Calu3 (cell line): ENCODE results near the gene ZNF716. TPM values are rescaled to one million over a fixed set of nuclear protein-coding genes. Genes with fewer than 3 reads are reported as not detected.
"Not testable (repeated sequence)": the region's sequence is repeated elsewhere in the genome, so short reads cannot be mapped to it uniquely, and the experiment has no call there.

Experiments
- Bru-seq: library from RNA; stranded (reverse); fragments of 400-500 nt; gene quantifications from one replicate; lab custom pipeline; 2021; lab: Mats Ljungman, UMichigan
- BruChase-seq, 2 experiments: library from RNA; stranded (reverse); fragments of 400-500 nt; gene quantifications; one replicate each; lab custom pipeline; 2021; lab: Mats Ljungman, UMichigan
- BruUV-seq: library from RNA; stranded (reverse); fragments of 400-500 nt; replicated peaks from 2 replicates; lab custom pipeline; 2021; lab: Mats Ljungman, UMichigan
- CTCF ChIA-PET: fragments of 300-600 bp; sonication (Branson Sonifier 250); formaldehyde crosslinking; loops from one replicate; lab custom pipeline; 2022; ENCODE audit warnings: antibody characterized with exemption; lab: Charles Lee
- DNase-seq: peaks from one replicate; pipeline ENCODE4 v3.0.0; 2022
- H3K27ac Mint-ChIP-seq: one replicate; pipeline ENCODE4 v1.8.0; 2022; ENCODE audit warnings: mixed read lengths; ENCODE audit not compliant: unreplicated experiment
- H3K27me3 Mint-ChIP-seq: one replicate; pipeline ENCODE4 v1.8.0; 2022; ENCODE audit warnings: mixed read lengths; ENCODE audit not compliant: unreplicated experiment
- H3K36me3 Mint-ChIP-seq: one replicate; pipeline ENCODE4 v1.8.0; 2022; ENCODE audit warnings: mild to moderate bottlenecking, moderate library complexity, mixed read lengths; ENCODE audit not compliant: insufficient read depth, unreplicated experiment
- H3K4me1 Mint-ChIP-seq: one replicate; pipeline ENCODE4 v1.8.0; 2022; ENCODE audit warnings: mild to moderate bottlenecking, low read depth, mixed read lengths; ENCODE audit not compliant: unreplicated experiment
- H3K4me3 Mint-ChIP-seq: one replicate; pipeline ENCODE4 v1.8.0; 2022; ENCODE audit warnings: mild to moderate bottlenecking, low read depth, moderate library complexity, mixed read lengths; ENCODE audit not compliant: unreplicated experiment
- H3K9me3 Mint-ChIP-seq: one replicate; pipeline ENCODE4 v1.8.0; 2022; ENCODE audit warnings: low read depth, mixed read lengths; ENCODE audit not compliant: unreplicated experiment
- intact Hi-C: fragments of 100-400 bp; cut with micrococcal nuclease; formaldehyde crosslinking; loops from one replicate; pipeline ENCODE4 v1.10.0; 2022; ENCODE audit not compliant: unreplicated experiment
- long read RNA-seq: library from polyadenylated mRNA; stranded (forward); transcript quantifications from one replicate; pipeline ENCODE4 v2.0.0, GENCODE V29; 2022
- total RNA-seq: library from RNA; stranded (reverse); gene quantifications from 2 replicates; pipeline ENCODE4 v1.2.3, GENCODE V29; 2022
- TF ChIP-seq, protein P1 (sequence below): fragments of 200-600 bp; IDR thresholded peaks from one replicate; pipeline ENCODE4 v1.8.0; 2022; ENCODE audit warnings: antibody characterized with exemption; ENCODE audit not compliant: unreplicated experiment

ZNF716 gene
- not detected in 2 replicates for total RNA-seq
- not detected for Bru-seq, nascent RNA
- BruChase-seq, experiment 1, labeled RNA remaining after a 6-hour chase = not detected
- not detected for BruChase-seq, experiment 2, labeled RNA remaining after a 2-hour chase
- long read RNA-seq = 0 reads

DNA sequence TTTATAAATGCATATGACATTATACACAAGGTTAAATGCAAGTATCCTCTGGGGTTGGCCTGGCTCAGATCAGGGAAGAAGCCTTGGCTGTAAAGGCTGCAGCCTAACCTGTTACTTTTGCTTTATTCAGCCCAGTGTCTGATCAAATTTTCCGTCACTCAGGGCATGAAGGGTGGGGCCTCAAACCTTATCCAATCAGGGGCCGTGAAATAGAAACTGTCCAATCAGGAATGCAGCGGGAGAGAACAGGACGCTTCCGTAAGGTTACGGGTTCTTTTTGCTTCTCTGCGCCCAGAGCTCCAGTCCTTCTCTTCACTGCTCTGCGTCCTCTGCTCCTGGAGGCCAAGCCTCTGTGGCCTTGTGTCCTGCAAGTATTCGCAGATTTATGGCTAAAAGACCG, at the start of gene ZNF716:
Gene ZNF716, plus strand, starts transcription at position 274 of the 400 bp plus-strand sequence. Its CDS starts 112 bp downstream, at position 386.
- intact Hi-C loops = no loop called here
- Mint-ChIP-seq H3K4me1 (no peaks in the 10 kb centered on the region), H3K36me3 (no peaks in the 10 kb centered on the region), H3K4me3 (no peak within 1 kb of the TSS), H3K9me3 (peaks cover 4% of the 10 kb centered on the region), H3K27me3 (no peaks in the 10 kb centered on the region), H3K27ac (no peak within 1 kb of the TSS)
- CTCF ChIA-PET = no interaction called here
- DNase-seq = no peak
- no TSS peak for BruUV-seq
- TF ChIP-seq, protein P1, sequence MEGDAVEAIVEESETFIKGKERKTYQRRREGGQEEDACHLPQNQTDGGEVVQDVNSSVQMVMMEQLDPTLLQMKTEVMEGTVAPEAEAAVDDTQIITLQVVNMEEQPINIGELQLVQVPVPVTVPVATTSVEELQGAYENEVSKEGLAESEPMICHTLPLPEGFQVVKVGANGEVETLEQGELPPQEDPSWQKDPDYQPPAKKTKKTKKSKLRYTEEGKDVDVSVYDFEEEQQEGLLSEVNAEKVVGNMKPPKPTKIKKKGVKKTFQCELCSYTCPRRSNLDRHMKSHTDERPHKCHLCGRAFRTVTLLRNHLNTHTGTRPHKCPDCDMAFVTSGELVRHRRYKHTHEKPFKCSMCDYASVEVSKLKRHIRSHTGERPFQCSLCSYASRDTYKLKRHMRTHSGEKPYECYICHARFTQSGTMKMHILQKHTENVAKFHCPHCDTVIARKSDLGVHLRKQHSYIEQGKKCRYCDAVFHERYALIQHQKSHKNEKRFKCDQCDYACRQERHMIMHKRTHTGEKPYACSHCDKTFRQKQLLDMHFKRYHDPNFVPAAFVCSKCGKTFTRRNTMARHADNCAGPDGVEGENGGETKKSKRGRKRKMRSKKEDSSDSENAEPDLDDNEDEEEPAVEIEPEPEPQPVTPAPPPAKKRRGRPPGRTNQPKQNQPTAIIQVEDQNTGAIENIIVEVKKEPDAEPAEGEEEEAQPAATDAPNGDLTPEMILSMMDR = no peak

DNA sequence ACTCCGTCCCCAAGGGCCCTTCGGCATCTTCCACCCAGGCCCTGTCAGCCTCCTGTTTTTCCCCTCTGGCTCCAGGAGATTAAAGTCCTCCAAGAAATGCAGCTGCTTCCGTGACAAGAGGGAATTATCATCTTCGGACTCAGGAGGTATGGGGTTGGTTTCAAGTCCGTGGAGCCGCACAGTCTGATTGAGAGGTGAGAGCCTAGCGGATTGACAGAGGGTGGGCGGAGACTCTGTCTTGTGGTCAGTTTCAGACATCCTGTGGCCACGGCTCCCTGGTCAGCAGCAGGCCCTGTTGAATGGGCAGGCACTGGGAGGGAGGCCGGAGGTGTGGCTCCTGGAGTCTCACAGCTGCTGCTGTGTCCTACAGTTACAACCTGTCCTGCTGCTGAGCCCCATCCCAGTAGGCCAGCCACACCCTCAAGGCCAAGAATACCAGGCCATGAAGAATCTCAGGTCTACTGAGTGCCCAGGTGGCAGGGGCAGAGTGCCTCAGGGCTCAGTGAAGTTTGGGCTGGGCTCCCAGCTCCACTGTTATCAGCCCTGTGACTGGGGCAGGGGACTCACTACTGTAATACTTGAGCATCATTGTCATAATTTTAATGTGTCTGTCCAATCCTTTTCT, 49.3 kb upstream of the ZNF716 start:
- Mint-ChIP-seq H3K4me1 (no peaks in the 10 kb centered on the region), H3K4me3 (no peak overlapping the region), H3K27ac (no peak overlapping the region), H3K9me3 (peaks cover 9% of the 10 kb centered on the region), H3K36me3 (no peaks in the 10 kb centered on the region), H3K27me3 (no peaks in the 10 kb centered on the region)
- TF ChIP-seq, protein P1 = no peak
- no peak for DNase-seq
- intact Hi-C loops = no loop called here
- CTCF ChIA-PET = no interaction called here
- BruUV-seq = no TSS peak

DNA sequence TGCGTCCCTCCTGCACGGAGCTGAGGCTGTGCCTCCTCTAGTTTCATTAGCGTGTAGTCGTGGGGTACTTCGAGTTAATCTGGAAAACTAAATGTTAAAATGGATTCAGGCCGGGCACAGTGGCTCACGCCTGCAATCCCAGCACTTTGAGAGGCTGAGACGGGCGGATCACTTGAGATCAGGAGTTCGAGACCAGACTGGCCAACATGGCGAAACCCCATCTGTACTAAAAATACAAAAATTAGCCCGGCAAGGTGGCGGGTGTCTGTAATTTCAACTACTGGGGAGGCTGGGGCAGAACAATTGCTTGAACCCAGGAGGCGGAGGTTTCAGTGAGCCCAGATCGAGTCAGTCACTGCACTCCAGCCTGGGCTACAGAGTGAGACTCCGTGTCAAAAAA, 46.9 kb upstream of the ZNF716 start:
- H3K4me3 Mint-ChIP-seq, H3K27me3 Mint-ChIP-seq, intact Hi-C loops, H3K36me3 Mint-ChIP-seq, CTCF ChIA-PET, DNase-seq, H3K9me3 Mint-ChIP-seq, H3K4me1 Mint-ChIP-seq, H3K27ac Mint-ChIP-seq, BruUV-seq: not testable (repeated sequence)

- no peaks in the 10 kb centered on the region for H3K36me3 Mint-ChIP-seq
- no peak overlapping the region for H3K27ac Mint-ChIP-seq
- no peaks in the 10 kb centered on the region for H3K27me3 Mint-ChIP-seq
- CTCF ChIA-PET = no interaction called here
- TF ChIP-seq, protein P1 = no peak
- H3K4me3 Mint-ChIP-seq = no peak overlapping the region
- H3K9me3 Mint-ChIP-seq = peaks cover 10% of the 10 kb centered on the region
- no peaks in the 10 kb centered on the region for H3K4me1 Mint-ChIP-seq
- intact Hi-C loops = no loop called here
- no TSS peak for BruUV-seq
- DNase-seq = no peak
Measured at GRCh38 chr7:57403601-57404342, 46.2 kb upstream of the ZNF716 start.
